Esophagus muscularis mucosa (tissue), 4 donors: ENCODE measurements around the gene NR1H3. TPM values are rescaled to one million over a fixed set of nuclear protein-coding genes. Genes with fewer than 3 reads are reported as not detected.

Experiments used
- DNase-seq: peaks from one replicate; pipeline ENCODE4 v3.0.0-alpha.2; 2017; ENCODE audit errors: extremely low spot score
- H3K27ac ChIP-seq, 4 donors: fragments of 200-600 bp; sonication (generic); replicated peaks in 1 of 4; 1 replicate in 3 of 4; 2 replicates in 1 of 4; pipeline ENCODE4 v1.5.1; 2016 to 2019; ENCODE audit warnings: mild to moderate bottlenecking in 1 of 4
- H3K27me3 ChIP-seq, 4 donors: fragments of 200-600 bp; sonication (generic); one replicate each; pipeline versions ENCODE4 v1.5.1 to v1.6.0; 2016 to 2019
- H3K36me3 ChIP-seq, 4 donors: fragments of 200-600 bp; sonication (generic); one replicate each; pipeline ENCODE4 v1.5.1; 2016 to 2019
- H3K4me1 ChIP-seq, 4 donors: fragments of 200-600 bp; sonication (generic); one replicate each; pipeline ENCODE4 v1.5.1; 2016 to 2019
- H3K4me3 ChIP-seq, 4 donors: fragments of 200-600 bp; sonication (generic); 1 replicate in 2 of 4; 2 replicates in 2 of 4; pipeline ENCODE4 v1.5.1; 2016 to 2019; ENCODE audit warnings: mild to moderate bottlenecking in 4 of 4, moderate library complexity in 1 of 4
- H3K9me3 ChIP-seq, 4 donors: fragments of 200-600 bp; sonication (generic); 1 replicate in 3 of 4; 2 replicates in 1 of 4; pipeline ENCODE4 v1.5.1; 2016 to 2019
- CTCF ChIP-seq, 3 experiments: fragments of 200-600 bp in 2 of 3; fragments of 450-650 bp in 1 of 3; sonication (generic) in 2 of 3; IDR thresholded peaks; one replicate each; pipeline ENCODE4 v1.5.1; 2017 to 2019; ENCODE audit warnings: antibody characterized with exemption in 3 of 3, mild to moderate bottlenecking in 2 of 3, moderate library complexity in 1 of 3
- EP300 ChIP-seq: sonication (generic); formaldehyde crosslinking; IDR thresholded peaks from one replicate; pipeline ENCODE4 v1.6.1; 2017; ENCODE audit warnings: antibody characterized with exemption
- POLR2A ChIP-seq: fragments of 450-650 bp; IDR thresholded peaks from one replicate; pipeline ENCODE4 v1.6.1; 2017; ENCODE audit warnings: antibody characterized with exemption, moderate library complexity, mild to moderate bottlenecking, low read depth
- POLR2AphosphoS5 ChIP-seq, 2 donors: sonication (generic); formaldehyde crosslinking; IDR thresholded peaks; one replicate each; pipeline ENCODE4 v1.6.1; 2017; ENCODE audit warnings: antibody characterized with exemption in 2 of 2
- WGBS: methylation state at CpG from one replicate; pipeline ENCODE4 v1.1.5; 2018; 5-methylcytosine and 5-hydroxymethylcytosine counted together
- intact Hi-C: fragments of 100-400 bp; cut with DNase I; formaldehyde crosslinking; loops from one replicate; pipeline ENCODE4 v1.15.1; 2023
- total RNA-seq, 4 donors: library from RNA; depleted of rRNA; stranded (reverse); fragments of >200 nt; gene quantifications; one replicate each; pipeline versions ENCODE4 v1.1.0 to v1.2.1, GENCODE V29; 2016

Gene NR1H3
- total RNA-seq, 4 donors from 2014 or later = 14.5 to 26.2 (median 18.1) TPM

GRCh38 chr11:47278769-47279168, 21.0 kb downstream of the NR1H3 start:
- H3K27ac ChIP-seq = no peak overlapping the region

DNA sequence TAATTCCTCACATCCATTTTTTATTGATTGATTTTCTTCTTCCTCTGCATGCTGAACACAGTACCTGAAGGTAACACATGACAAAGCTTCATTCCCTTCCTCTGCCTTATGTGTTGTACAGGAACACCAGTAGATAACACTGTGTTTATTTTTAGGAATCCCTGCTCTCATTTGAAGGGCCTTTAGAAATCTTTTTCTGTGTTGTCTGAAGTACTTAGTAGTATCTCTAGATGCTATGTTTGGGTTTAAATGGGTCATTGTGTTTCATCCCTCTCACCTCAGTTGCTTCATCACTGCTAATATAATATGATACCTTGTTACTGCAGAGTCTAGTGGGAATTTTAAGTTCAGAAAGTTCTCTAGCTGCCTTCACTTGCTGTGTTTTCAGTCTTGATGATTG, 22.3 kb downstream of the NR1H3 start:
- peaks cover 97 to 100% (median 98%) of the 10 kb centered on the region in 4 donors for H3K36me3 ChIP-seq
- no peaks in the 10 kb centered on the region for H3K27me3 ChIP-seq
- no peaks in the 10 kb centered on the region for H3K9me3 ChIP-seq
- peaks cover 0 to 10% (median 0%) of the 10 kb centered on the region in 4 donors for H3K4me1 ChIP-seq
- H3K27ac ChIP-seq = no peak overlapping the region
- intact Hi-C loops = no loop called here
- TF ChIP-seq EP300 (no peak), CTCF (IDR thresholded peaks at IDR 0.05) (no peak), POLR2AphosphoS5 (IDR thresholded peaks at IDR 0.05) (no peak), POLR2A (no peak)
- DNase-seq = no peak
- no peak overlapping the region for H3K4me3 ChIP-seq

More at GRCh38 chr11:47278769-47279168, 21.0 kb downstream of the NR1H3 start:
- no peak for TF ChIP-seq EP300
- no peak for TF ChIP-seq POLR2AphosphoS5 (IDR thresholded peaks at IDR 0.05)
- TF ChIP-seq POLR2A = no peak
- no peak for TF ChIP-seq CTCF (IDR thresholded peaks at IDR 0.05)
- Histone ChIP-seq H3K9me3 (no peaks in the 10 kb centered on the region), H3K36me3 (peaks cover 90 to 97% (median 95%) of the 10 kb centered on the region in 4 donors), H3K27me3 (no peaks in the 10 kb centered on the region), H3K4me3 (no peak overlapping the region), H3K4me1 (peaks cover 0 to 10% (median 0%) of the 10 kb centered on the region in 4 donors)
- no peak for DNase-seq
- 90% methylated on average over 4 of the region's 4 CpGs for WGBS
- intact Hi-C loops = loop anchor here (10.0 kb wide), 1 partner anchor 76 kb away; the partner anchor contains the start of gene MYBPC3

DNA sequence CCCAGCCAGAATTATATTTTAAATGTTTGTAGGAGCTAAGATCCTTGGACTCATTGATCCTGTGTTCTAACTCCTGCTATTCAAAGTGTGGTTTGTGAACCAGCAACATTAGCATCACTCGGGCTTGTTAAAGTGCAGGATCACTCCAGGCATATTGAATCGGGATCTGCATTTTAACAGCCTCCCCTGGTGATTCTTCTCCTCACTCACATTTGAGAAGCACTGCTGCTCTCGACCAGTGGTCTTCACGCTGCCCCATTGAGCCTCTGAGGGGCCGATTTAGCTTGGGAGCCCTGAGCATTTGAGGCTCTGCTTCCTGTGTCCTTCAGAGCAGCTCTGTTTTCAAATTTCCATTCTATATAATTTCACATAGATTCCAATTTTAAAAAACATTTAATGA, 23.1 kb downstream of the NR1H3 start:
- H3K4me1 ChIP-seq = peaks cover 0 to 10% (median 0%) of the 10 kb centered on the region in 4 donors
- 69% methylated on average over 5 of the region's 5 CpGs for WGBS
- H3K9me3 ChIP-seq = no peaks in the 10 kb centered on the region
- no peak for TF ChIP-seq POLR2AphosphoS5 (IDR thresholded peaks at IDR 0.05)
- TF ChIP-seq CTCF (IDR thresholded peaks at IDR 0.05) = no peak
- no peak for TF ChIP-seq POLR2A
- TF ChIP-seq EP300 = no peak
- intact Hi-C loops = no loop called here
- H3K27ac ChIP-seq = no peak overlapping the region
- peaks cover 97 to 100% (median 98%) of the 10 kb centered on the region in 4 donors for H3K36me3 ChIP-seq
- DNase-seq = no peak
- no peaks in the 10 kb centered on the region for H3K27me3 ChIP-seq
- no peak overlapping the region for H3K4me3 ChIP-seq

DNA sequence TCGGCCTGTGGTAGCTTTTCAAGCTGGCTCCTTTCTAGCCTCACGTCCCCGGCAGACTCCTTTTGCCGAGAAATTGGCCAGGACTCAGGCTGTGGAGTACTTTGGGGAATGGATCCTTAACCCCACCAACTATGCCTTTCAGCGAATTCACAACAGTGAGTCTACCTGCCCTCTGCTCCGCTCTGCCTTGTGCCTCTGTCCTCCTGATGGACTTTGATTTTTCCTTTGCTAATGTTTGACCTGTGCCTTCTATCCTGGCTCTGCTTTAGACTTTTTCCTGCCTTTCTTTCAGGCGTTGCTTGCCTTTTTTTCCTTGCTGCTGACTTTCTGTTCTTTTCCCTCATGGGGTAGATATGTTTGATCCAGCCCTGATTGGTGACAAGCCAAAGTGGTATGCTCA, 24.7 kb downstream of the NR1H3 start:
- Histone ChIP-seq H3K9me3 (no peaks in the 10 kb centered on the region), H3K36me3 (peaks cover 93 to 100% (median 98%) of the 10 kb centered on the region in 4 donors), H3K4me1 (peaks cover 0 to 13% (median 0%) of the 10 kb centered on the region in 4 donors), H3K27me3 (no peaks in the 10 kb centered on the region), H3K4me3 (no peak overlapping the region), H3K27ac (no peak overlapping the region)
- no peak for TF ChIP-seq CTCF (IDR thresholded peaks at IDR 0.05)
- TF ChIP-seq EP300 = no peak
- TF ChIP-seq POLR2A = no peak
- TF ChIP-seq POLR2AphosphoS5 (IDR thresholded peaks at IDR 0.05) = no peak
- 92% methylated on average over 7 of the region's 7 CpGs for WGBS
- no peak for DNase-seq
- intact Hi-C loops = no loop called here

- no peak for DNase-seq
- no peak for TF ChIP-seq POLR2A
- TF ChIP-seq EP300 = no peak
- TF ChIP-seq POLR2AphosphoS5 (IDR thresholded peaks at IDR 0.05) = no peak
- TF ChIP-seq CTCF (IDR thresholded peaks at IDR 0.05) = no peak
- Histone ChIP-seq H3K36me3 (peaks cover 93 to 100% (median 95%) of the 10 kb centered on the region in 4 donors), H3K27me3 (no peaks in the 10 kb centered on the region), H3K9me3 (no peaks in the 10 kb centered on the region), H3K4me1 (peaks cover 0 to 18% (median 4%) of the 10 kb centered on the region in 4 donors), H3K27ac (no peak overlapping the region), H3K4me3 (no peak overlapping the region)
- 100% methylated on average over 4 of the region's 4 CpGs for WGBS
- intact Hi-C loops = no loop called here
These were observed 26.4 kb downstream of the NR1H3 start for GRCh38 chr11:47284151-47284550.
